Subcutaneous adipose tissue (tissue), 4 donors: ENCODE measurements around the gene TSNAX. TPM values are rescaled to one million over a fixed set of nuclear protein-coding genes. Genes with fewer than 3 reads are reported as not detected.

Experiments
- total RNA-seq, 4 donors: library from RNA; depleted of rRNA; stranded (reverse); fragments of >200 nt; gene quantifications; one replicate each; pipeline ENCODE4 v1.1.0, GENCODE V29; 2016
- TF ChIP-seq, protein P1 (sequence below): fragments of 450-650 bp; IDR thresholded peaks from one replicate; pipeline ENCODE4 v1.5.1; 2016; ENCODE audit warnings: low read depth, mild to moderate bottlenecking, control low read depth, antibody characterized with exemption, moderate library complexity

Gene TSNAX
- total RNA-seq, 4 donors from 2014 or later = 26.8 to 41.0 (median 35.3) TPM

DNA sequence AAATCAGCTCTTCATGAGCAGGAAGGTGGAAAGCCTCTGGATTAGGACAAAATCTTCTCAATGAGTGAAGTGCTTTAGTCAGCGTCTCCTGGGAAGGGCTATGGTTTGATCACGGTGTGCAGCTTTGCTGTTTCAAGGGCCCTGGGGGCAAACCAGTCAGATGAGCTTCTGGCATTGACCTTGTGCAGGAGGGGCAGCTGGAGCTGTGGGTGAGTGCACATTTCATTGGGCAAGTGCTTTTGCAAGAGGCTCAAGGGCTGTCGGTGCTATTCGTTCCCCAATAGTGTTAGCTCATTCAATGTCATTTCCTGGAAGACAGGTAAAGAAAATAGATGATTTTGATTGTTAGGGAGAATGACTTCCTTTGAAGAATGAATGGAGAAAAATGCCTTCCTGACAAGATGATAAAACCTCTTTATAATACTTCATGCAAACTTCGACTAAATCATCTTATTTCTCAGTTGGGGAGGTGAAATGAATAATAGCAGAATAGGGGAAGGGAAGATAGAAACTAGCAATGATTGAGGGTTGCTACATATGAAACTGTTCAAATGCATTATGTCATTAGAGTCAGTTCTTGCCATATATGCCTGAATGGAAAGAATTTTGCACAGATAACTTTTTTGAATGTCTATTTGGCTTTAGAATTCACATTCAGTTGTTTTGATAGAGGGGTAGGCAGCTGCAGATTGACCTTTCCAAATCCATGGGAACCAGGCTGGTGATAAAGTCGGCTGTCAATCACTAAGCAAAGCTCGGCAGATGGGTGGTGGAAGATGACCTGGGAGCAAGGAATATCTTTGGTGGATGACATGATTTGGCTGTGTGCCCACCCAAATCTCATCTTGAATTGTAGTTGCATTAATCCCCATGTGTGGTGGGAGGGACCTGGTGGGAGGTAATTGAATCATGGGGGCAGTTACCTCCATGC, 85.2 kb downstream of the TSNAX start:
- TF ChIP-seq, protein P1, sequence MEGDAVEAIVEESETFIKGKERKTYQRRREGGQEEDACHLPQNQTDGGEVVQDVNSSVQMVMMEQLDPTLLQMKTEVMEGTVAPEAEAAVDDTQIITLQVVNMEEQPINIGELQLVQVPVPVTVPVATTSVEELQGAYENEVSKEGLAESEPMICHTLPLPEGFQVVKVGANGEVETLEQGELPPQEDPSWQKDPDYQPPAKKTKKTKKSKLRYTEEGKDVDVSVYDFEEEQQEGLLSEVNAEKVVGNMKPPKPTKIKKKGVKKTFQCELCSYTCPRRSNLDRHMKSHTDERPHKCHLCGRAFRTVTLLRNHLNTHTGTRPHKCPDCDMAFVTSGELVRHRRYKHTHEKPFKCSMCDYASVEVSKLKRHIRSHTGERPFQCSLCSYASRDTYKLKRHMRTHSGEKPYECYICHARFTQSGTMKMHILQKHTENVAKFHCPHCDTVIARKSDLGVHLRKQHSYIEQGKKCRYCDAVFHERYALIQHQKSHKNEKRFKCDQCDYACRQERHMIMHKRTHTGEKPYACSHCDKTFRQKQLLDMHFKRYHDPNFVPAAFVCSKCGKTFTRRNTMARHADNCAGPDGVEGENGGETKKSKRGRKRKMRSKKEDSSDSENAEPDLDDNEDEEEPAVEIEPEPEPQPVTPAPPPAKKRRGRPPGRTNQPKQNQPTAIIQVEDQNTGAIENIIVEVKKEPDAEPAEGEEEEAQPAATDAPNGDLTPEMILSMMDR = no peak

Other genes with a start within 250 kb of the TSNAX start
- gene EXOC8, start 190.8 kb upstream of the TSNAX start, total RNA-seq = 10 to 100 TPM; 13.9 to 19.7 (median 16.0) TPM
- 10 to 100 TPM in 3 of 4 donors, 1 to 10 TPM in 1; 9.4 to 17.6 (median 15.9) TPM for gene SPRTN, start 190.4 kb upstream of the TSNAX start, total RNA-seq
- gene EGLN1, start 106.4 kb upstream of the TSNAX start, total RNA-seq = 10 to 100 TPM; 30.9 to 50.2 (median 46.5) TPM
- gene DISC1, start 98.1 kb downstream of the TSNAX start, total RNA-seq = 10 to 100 TPM in 3 of 4 donors, 1 to 10 TPM in 1; 9.8 to 21.6 (median 19.7) TPM